ENCODE results near the gene PRKN. TPM values are rescaled to one million over a fixed set of nuclear protein-coding genes. Genes with fewer than 3 reads are reported as not detected.

Gene PRKN
- total and polyA plus RNA-seq, 2 donors (not counting 3 experiments of a cell fraction or from before 2014, with no cell fraction given), result 0.06 TPM; not detected in 1

DNA sequence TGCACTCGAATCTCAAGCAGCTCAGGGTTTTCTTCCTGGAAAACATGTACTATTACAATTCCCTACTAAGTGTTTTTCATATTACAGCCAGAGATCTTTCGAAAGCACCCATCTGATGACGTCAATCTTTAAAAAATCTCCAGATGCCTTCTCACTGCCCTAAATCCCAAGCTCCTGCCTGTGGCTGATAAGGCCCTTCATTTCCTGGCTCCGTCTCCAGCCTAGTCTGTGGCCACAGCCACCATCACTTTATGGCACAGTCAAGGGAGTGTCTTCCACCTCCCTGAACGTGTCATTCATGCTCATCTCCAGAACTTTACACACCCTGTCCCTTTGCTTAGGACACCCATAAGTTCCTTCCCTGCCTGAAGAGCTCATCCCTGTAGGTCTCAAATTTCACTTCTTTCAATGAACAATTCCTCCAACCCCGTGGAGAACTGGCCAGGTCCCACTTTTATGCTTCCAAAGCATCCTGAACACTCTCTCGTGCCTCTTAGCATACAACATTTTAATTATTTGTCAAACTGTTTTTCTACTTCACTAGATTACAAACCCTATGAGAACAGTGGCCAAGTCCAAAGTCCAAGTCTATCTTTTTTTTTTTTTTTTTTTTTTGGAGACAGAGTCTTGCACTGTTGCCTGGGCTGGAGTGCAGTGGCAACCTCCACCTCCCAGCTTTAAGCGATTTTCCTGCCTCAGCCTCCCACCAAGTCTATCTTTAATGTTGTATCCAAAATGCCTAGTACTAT, 1347.6 kb downstream of the PRKN start:
- Histone ChIP-seq H3K4me2 (ENCODE audit: insufficient read depth, low read length) (no peak overlapping the region), H3K9ac (replicated peaks; ENCODE audit: extremely low read depth, insufficient read depth, low read length) (no peak overlapping the region), H3K79me2 (ENCODE audit: control insufficient read depth, insufficient read depth, low read length) (no peaks in the 10 kb centered on the region), H3K9me1 (replicated peaks; ENCODE audit: control insufficient read depth, extremely low read depth, insufficient read depth, low read length) (no peaks in the 10 kb centered on the region), H3K4me1 (ENCODE audit: control insufficient read depth, extremely low read depth, insufficient read depth, low read length) (no peaks in the 10 kb centered on the region), H4K20me1 (replicated peaks; ENCODE audit: control insufficient read depth, extremely low read depth, insufficient read depth, low read length) (no peaks in the 10 kb centered on the region), H2AFZ (ENCODE audit: low read depth, low read length) (no peak overlapping the region), H3K4me3 (replicated peaks in 1 of 3; ENCODE audit: insufficient read depth in 1 of 3, low read depth in 1 of 3, low read length in 3 of 3) (no peak overlapping the region), H3K9me3 (replicated peaks; ENCODE audit: control insufficient read depth, insufficient read depth, low read length) (no peaks in the 10 kb centered on the region), H3K27ac (ENCODE audit: insufficient read depth, low read depth, low read length) (no peak overlapping the region), H3K27me3 (ENCODE audit: control insufficient read depth in 2 of 2, insufficient read depth in 2 of 2, low read length in 2 of 2) (no peaks in the 10 kb centered on the region), H3K36me3 (ENCODE audit: control insufficient read depth in 2 of 2, extremely low read depth in 1 of 2, insufficient read depth in 2 of 2, low read length in 2 of 2) (no peaks in the 10 kb centered on the region)
- dilution Hi-C loops (cut with MboI; ENCODE audit: extremely low pct_ligation_motif_present, low sequenced_read_pairs) (loop anchor here (25.0 kb wide), 1 partner anchor 468 kb away; no protein-coding TSS in a partner anchor), intact Hi-C loops (cut with micrococcal nuclease) (no loop called here)
- no TSS peak for BruUV-seq (replicated peaks)
- ChIA-PET POLR2A (no interaction called here), CTCF (interaction anchor here (1.5 to 10.7 kb wide), 2 partner anchors 9 to 450 kb away, joined by 10 to 671 read pairs; no protein-coding TSS in a partner anchor)
- DNase-seq (ENCODE audit: low read depth, low spot score) (no peak), FAIRE-seq (no peak)
- no peak for TF ChIP-seq POLR2AphosphoS5 (IDR thresholded peaks at IDR 0.05; ENCODE audit: insufficient read depth, low read depth, low read length)
- TF ChIP-seq MYC (IDR thresholded peaks at IDR 0.05; ENCODE audit: low read depth, low read length), result no peak
- TF ChIP-seq EZH2 (IDR thresholded peaks at IDR 0.05; ENCODE audit: borderline replicate concordance, low read depth, low read length, severe bottlenecking), result no peak
- TF ChIP-seq GATA2 (IDR thresholded peaks at IDR 0.05; ENCODE audit: insufficient read depth, insufficient read length, low read depth, low read length), result no peak
- TF ChIP-seq, protein P1, sequence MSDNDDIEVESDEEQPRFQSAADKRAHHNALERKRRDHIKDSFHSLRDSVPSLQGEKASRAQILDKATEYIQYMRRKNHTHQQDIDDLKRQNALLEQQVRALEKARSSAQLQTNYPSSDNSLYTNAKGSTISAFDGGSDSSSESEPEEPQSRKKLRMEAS (IDR thresholded peaks at IDR 0.05; ENCODE audit: insufficient read depth, insufficient read length), result no peak
- no peak for TF ChIP-seq POLR2A (IDR thresholded peaks at IDR 0.05; ENCODE audit: low read depth, low read length)
- TF ChIP-seq JUN (IDR thresholded peaks at IDR 0.05; ENCODE audit: borderline replicate concordance, insufficient read depth, insufficient read length, low read depth), result no peak
- TF ChIP-seq, protein P2, sequence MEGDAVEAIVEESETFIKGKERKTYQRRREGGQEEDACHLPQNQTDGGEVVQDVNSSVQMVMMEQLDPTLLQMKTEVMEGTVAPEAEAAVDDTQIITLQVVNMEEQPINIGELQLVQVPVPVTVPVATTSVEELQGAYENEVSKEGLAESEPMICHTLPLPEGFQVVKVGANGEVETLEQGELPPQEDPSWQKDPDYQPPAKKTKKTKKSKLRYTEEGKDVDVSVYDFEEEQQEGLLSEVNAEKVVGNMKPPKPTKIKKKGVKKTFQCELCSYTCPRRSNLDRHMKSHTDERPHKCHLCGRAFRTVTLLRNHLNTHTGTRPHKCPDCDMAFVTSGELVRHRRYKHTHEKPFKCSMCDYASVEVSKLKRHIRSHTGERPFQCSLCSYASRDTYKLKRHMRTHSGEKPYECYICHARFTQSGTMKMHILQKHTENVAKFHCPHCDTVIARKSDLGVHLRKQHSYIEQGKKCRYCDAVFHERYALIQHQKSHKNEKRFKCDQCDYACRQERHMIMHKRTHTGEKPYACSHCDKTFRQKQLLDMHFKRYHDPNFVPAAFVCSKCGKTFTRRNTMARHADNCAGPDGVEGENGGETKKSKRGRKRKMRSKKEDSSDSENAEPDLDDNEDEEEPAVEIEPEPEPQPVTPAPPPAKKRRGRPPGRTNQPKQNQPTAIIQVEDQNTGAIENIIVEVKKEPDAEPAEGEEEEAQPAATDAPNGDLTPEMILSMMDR (IDR thresholded peaks at IDR 0.05; ENCODE audit: extremely low read depth in 1 of 2, insufficient read depth in 1 of 2, low read depth in 1 of 2, low read length in 2 of 2), result no peak
- TF ChIP-seq FOS (IDR thresholded peaks at IDR 0.05; ENCODE audit: borderline replicate concordance, insufficient read depth, low read length), result no peak

Data from endothelial cell of umbilical vein (primary cell).